ENCODE results near the gene PPP1R12A.
A peak's percentile ranks its signal among the peaks of the same experiment; 100 is the strongest.
"Not testable (repeated sequence)": the region's sequence is repeated elsewhere in the genome, so short reads cannot be mapped to it uniquely, and the experiment has no call there.

The PPP1R12A gene

GRCh38 chr12:79886917-79887519 lies 47.9 kb downstream of the PPP1R12A start:
- peak; percentile 65 for DNase-seq (ENCODE audit: low read depth)
- TF ChIP-seq CTCF (IDR thresholded peaks at IDR 0.05; ENCODE audit: low read depth, low read length) (peak; percentile 39), POLR2A (IDR thresholded peaks at IDR 0.05; ENCODE audit: extremely low read depth, insufficient read length) (no peak)
- H3K4me3 ChIP-seq (ENCODE audit: low read depth, low read length), result no peak overlapping the region

- no peak for TF ChIP-seq POLR2A (IDR thresholded peaks at IDR 0.05; ENCODE audit: extremely low read depth, insufficient read length)
- TF ChIP-seq CTCF (IDR thresholded peaks at IDR 0.05; ENCODE audit: low read depth, low read length), result no peak
- no peak for TF ChIP-seq MAX (IDR thresholded peaks at IDR 0.05; ENCODE audit: low read depth, low read length)
- no peak for TF ChIP-seq MYC (IDR thresholded peaks at IDR 0.05; ENCODE audit: low read depth, low read length)
Measured at GRCh38 chr12:79885911-79886490, 48.9 kb downstream of the PPP1R12A start.

GRCh38 chr12:79884401-79885006 lies 50.4 kb downstream of the PPP1R12A start:
- TF ChIP-seq POLR2A (IDR thresholded peaks at IDR 0.05; ENCODE audit: extremely low read depth, insufficient read length) (no peak), MAX (IDR thresholded peaks at IDR 0.05; ENCODE audit: low read depth, low read length) (no peak), CTCF (IDR thresholded peaks at IDR 0.05; ENCODE audit: low read depth, low read length) (no peak), MYC (IDR thresholded peaks at IDR 0.05; ENCODE audit: low read depth, low read length) (no peak)
- H3K4me3 ChIP-seq (ENCODE audit: low read depth, low read length), result no peak overlapping the region

More at GRCh38 chr12:79885911-79886490, 48.9 kb downstream of the PPP1R12A start:
- DNase-seq (ENCODE audit: low read depth), result no peak
- H3K4me3 ChIP-seq (ENCODE audit: low read depth, low read length), result no peak overlapping the region

GRCh38 chr12:79883216-79883615 lies 51.7 kb downstream of the PPP1R12A start:
- H3K4me3 ChIP-seq (ENCODE audit: low read depth, low read length), result no peak overlapping the region
- TF ChIP-seq POLR2A (IDR thresholded peaks at IDR 0.05; ENCODE audit: extremely low read depth, insufficient read length), result no peak
- no peak for TF ChIP-seq CTCF (IDR thresholded peaks at IDR 0.05; ENCODE audit: low read depth, low read length)
- TF ChIP-seq MAX (IDR thresholded peaks at IDR 0.05; ENCODE audit: low read depth, low read length), result no peak
- TF ChIP-seq MYC (IDR thresholded peaks at IDR 0.05; ENCODE audit: low read depth, low read length), result no peak
- no peak for DNase-seq (ENCODE audit: low read depth)

More at GRCh38 chr12:79884401-79885006, 50.4 kb downstream of the PPP1R12A start:
- no peak for DNase-seq (ENCODE audit: low read depth)

GRCh38 chr12:79881351-79881750 lies 53.5 kb downstream of the PPP1R12A start:
- DNase-seq (ENCODE audit: low read depth), result no peak
- H3K4me3 ChIP-seq (ENCODE audit: low read depth, low read length), result no peak overlapping the region
- no peak for TF ChIP-seq CTCF (IDR thresholded peaks at IDR 0.05; ENCODE audit: low read depth, low read length)
- TF ChIP-seq POLR2A (IDR thresholded peaks at IDR 0.05; ENCODE audit: extremely low read depth, insufficient read length), result no peak
- TF ChIP-seq MYC (IDR thresholded peaks at IDR 0.05; ENCODE audit: low read depth, low read length), result no peak
- no peak for TF ChIP-seq MAX (IDR thresholded peaks at IDR 0.05; ENCODE audit: low read depth, low read length)

- H3K4me3 ChIP-seq (ENCODE audit: low read depth, low read length), result not testable (repeated sequence)
- peak; percentile 3 for DNase-seq (ENCODE audit: low read depth)
Measured at GRCh38 chr12:79878506-79878905, 56.4 kb downstream of the PPP1R12A start.
